ENCODE measurements around the gene FGFRL1. TPM values are rescaled to one million over a fixed set of nuclear protein-coding genes. Genes with fewer than 3 reads are reported as not detected.

FGFRL1 gene
- total RNA-seq, 4 donors from 2014 or later = 11.7 to 15.9 (median 14.2) TPM

DNA sequence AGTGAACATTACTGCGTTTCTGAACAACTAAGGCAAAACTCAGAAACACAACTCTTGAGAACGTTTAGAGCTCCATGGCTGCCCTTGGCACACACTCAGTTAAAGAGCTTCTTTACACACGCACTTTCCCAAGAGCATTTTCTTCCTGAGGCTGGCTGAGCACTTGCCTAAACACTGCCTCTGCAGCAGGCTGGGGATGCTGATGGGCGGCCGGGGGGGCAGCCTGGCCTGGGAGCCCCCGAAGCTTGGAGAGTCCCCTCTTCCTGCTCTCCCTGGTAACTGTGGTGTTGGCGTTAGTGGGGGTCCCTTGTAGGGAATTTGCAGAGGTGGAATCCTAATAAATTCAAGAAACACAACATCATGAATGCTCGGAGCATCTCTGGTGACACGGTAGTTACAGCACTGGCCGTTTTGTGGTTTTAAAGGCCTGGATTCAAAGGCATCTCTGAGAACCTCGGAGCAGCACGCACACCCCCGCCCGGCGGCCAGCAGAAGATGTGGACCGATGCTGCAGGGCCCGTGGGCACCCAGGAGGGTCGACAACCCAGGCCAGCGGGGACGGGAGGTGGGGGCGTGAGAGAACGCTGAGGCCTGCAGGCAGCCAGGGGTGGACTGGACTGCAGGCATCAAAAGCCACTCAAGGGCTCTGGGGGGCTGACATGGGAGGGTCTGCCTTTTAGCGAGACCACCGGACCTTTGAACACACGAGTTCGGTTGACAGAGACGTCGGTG lies 45.4 kb downstream of the FGFRL1 start:
- DNase-seq = no peak
- no peak for TF ChIP-seq EP300 (IDR thresholded peaks at IDR 0.05; ENCODE audit: low read depth)
- TF ChIP-seq POLR2A (IDR thresholded peaks at IDR 0.05) = no peak
- TF ChIP-seq, protein P1, sequence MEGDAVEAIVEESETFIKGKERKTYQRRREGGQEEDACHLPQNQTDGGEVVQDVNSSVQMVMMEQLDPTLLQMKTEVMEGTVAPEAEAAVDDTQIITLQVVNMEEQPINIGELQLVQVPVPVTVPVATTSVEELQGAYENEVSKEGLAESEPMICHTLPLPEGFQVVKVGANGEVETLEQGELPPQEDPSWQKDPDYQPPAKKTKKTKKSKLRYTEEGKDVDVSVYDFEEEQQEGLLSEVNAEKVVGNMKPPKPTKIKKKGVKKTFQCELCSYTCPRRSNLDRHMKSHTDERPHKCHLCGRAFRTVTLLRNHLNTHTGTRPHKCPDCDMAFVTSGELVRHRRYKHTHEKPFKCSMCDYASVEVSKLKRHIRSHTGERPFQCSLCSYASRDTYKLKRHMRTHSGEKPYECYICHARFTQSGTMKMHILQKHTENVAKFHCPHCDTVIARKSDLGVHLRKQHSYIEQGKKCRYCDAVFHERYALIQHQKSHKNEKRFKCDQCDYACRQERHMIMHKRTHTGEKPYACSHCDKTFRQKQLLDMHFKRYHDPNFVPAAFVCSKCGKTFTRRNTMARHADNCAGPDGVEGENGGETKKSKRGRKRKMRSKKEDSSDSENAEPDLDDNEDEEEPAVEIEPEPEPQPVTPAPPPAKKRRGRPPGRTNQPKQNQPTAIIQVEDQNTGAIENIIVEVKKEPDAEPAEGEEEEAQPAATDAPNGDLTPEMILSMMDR (IDR thresholded peaks at IDR 0.05) = no peak
- no peak for TF ChIP-seq POLR2AphosphoS5 (IDR thresholded peaks at IDR 0.05)
- peak overlapping the region in 1 of 4 donors; percentile 38 for H3K27ac ChIP-seq
- in situ Hi-C loops (cut with MboI; ENCODE audit: low pct_ligation_motif_present in 1 of 4, low pct_unique_long_range_greater_than_20kb in 1 of 4, low sequenced_read_pairs in 3 of 4) (no loop called here), intact Hi-C loops (cut with DNase I; ENCODE audit: low total_unique reads) (no loop called here)
- peaks cover 0 to 17% (median 5%) of the 10 kb centered on the region in 4 donors for H3K4me1 ChIP-seq
- H3K9me3 ChIP-seq = no peaks in the 10 kb centered on the region
- peaks cover 59% of the 10 kb centered on the region for H3K27me3 ChIP-seq
- 56 to 72% methylated on average over 3 to 28 of the region's 28 CpGs for WGBS, 2 donors (ENCODE audit: low coverage in 1 of 2)
- no peaks in the 10 kb centered on the region for H3K36me3 ChIP-seq
- H3K4me3 ChIP-seq = no peak overlapping the region

DNA sequence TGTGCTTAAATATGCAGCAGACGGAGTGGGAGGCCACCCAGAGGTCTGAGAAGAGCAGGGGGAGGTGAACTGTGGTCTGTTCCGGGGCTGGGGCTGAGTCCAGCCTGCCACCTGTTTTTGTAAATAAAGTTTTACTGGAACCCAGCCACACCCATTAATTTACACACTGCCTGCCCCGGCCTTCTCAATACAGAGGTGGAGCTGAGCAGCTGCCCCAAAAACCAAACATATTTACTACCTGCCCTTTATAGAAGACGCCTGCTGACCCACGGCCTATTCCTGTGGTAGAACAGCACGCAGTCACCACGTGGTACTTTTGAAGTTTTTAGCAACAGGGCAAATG lies 45.9 kb downstream of the FGFRL1 start:
- TF ChIP-seq POLR2A (IDR thresholded peaks at IDR 0.05) = no peak
- TF ChIP-seq, protein P1 (IDR thresholded peaks at IDR 0.05) = no peak
- no peak for TF ChIP-seq EP300 (IDR thresholded peaks at IDR 0.05; ENCODE audit: low read depth)
- TF ChIP-seq POLR2AphosphoS5 (IDR thresholded peaks at IDR 0.05) = no peak
- Histone ChIP-seq H3K4me3 (no peak overlapping the region), H3K27ac (peak overlapping the region in 1 of 4 donors; percentile 56), H3K9me3 (no peaks in the 10 kb centered on the region), H3K27me3 (peaks cover 59% of the 10 kb centered on the region), H3K4me1 (peaks cover 0 to 17% (median 5%) of the 10 kb centered on the region in 4 donors), H3K36me3 (no peaks in the 10 kb centered on the region)
- intact Hi-C loops (cut with DNase I; ENCODE audit: low total_unique reads) (no loop called here), in situ Hi-C loops (cut with MboI; ENCODE audit: low pct_ligation_motif_present in 1 of 4, low pct_unique_long_range_greater_than_20kb in 1 of 4, low sequenced_read_pairs in 3 of 4) (no loop called here)
- DNase-seq = no peak
- WGBS, 2 donors (ENCODE audit: low coverage in 1 of 2) = 55 to 58% methylated on average over 4 to 7 of the region's 7 CpGs

DNA sequence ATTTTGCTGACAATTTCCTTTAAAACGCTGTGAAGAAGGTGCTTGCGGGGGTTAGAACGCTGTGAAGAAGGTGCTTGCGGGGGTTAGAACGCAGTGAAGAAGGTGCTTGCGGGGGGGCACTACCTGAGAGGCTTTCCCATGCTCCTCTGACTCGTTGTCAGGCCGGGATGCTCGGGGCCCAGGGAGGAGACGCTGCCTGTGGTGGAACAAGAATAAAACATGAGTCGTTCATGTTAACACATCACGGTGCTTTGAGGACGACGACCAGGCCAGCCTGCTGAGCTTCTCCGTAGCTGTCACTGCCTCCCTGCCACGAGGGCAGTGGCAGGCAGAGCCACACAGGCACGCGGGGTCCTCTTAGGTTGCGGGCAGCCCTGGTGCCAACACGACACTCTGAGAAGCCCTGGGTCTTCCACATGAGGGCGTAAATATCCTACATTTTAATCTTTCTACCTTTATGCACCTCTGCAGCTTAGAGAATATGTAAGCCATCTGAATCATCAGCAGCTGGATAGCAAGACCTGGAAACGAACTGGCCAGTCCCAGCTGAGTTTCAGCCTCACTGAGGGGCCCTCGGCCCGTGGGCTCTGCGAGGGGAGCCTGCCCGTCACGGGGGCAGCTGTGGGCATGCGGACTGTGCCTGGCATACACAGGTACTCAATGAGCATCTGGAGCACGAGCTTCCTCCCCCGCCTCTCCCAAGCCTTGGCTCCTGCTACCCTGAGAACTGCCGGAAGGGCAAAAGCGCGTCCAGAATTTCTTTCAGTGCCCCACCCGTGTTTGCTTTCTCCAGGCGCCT lies 47.0 kb downstream of the FGFRL1 start:
- WGBS, 2 donors (ENCODE audit: low coverage in 1 of 2) = 55 to 77% methylated on average over 6 to 35 of the region's 35 CpGs

DNA sequence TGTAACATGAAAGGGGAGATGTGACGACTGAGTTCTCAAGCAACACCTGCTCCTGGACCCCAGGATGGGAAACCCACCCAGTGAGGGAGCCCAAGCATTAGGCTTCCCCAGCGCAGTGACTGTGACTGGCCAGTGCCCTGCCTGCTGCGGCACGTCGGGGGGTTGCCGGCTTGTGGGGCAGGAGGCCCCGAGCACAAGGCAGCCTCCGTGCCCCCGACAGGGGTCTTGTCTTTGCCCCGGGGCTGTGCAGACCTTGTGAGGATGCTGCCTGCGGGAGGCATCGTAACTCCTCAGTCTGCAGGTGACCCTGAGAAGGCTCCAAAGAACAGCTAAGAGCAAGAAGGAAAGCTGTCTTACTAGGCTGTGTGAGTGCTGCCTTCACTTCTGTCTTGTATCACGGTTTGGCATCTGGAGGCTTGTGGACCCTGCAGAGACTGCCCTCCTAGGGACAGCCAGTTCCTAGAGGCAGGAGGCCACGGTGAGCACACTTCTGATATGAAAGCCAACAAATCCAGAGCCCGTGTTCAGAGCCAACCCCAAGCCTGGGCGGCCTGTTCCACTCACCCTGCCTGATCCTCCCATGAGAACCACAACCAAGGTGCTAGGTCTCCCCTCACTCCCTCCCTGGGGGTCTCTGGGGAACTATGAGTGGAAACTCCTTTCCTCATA lies 47.7 kb downstream of the FGFRL1 start:
- in situ Hi-C loops (cut with MboI; ENCODE audit: low pct_ligation_motif_present in 1 of 4, low pct_unique_long_range_greater_than_20kb in 1 of 4, low sequenced_read_pairs in 3 of 4) (no loop called here), intact Hi-C loops (cut with DNase I; ENCODE audit: low total_unique reads) (no loop called here)
- WGBS, 2 donors (ENCODE audit: low coverage in 1 of 2) = 66 to 79% methylated on average over 2 to 14 of the region's 16 CpGs
- H3K27ac ChIP-seq = peak overlapping the region in 2 of 4 donors; percentile 8 to 56
- no peaks in the 10 kb centered on the region for H3K9me3 ChIP-seq
- DNase-seq = no peak
- H3K4me3 ChIP-seq = no peak overlapping the region
- peaks cover 56% of the 10 kb centered on the region for H3K27me3 ChIP-seq
- H3K4me1 ChIP-seq = peaks cover 0 to 9% (median 2%) of the 10 kb centered on the region in 4 donors
- no peaks in the 10 kb centered on the region for H3K36me3 ChIP-seq
- TF ChIP-seq EP300 (IDR thresholded peaks at IDR 0.05; ENCODE audit: low read depth) (no peak), POLR2A (IDR thresholded peaks at IDR 0.05) (no peak), POLR2AphosphoS5 (IDR thresholded peaks at IDR 0.05) (no peak)
- TF ChIP-seq, protein P1 (IDR thresholded peaks at IDR 0.05) = no peak

More for the DNA sequence above, 47.0 kb downstream of the FGFRL1 start:
- in situ Hi-C loops (cut with MboI; ENCODE audit: low pct_ligation_motif_present in 1 of 4, low pct_unique_long_range_greater_than_20kb in 1 of 4, low sequenced_read_pairs in 3 of 4) = no loop called here
- H3K9me3 ChIP-seq = no peaks in the 10 kb centered on the region
- H3K27ac ChIP-seq = peak overlapping the region in 2 of 4 donors; percentile 0 to 56
- peaks cover 0 to 10% (median 2%) of the 10 kb centered on the region in 4 donors for H3K4me1 ChIP-seq
- peak; percentile 49 for DNase-seq
- H3K4me3 ChIP-seq = no peak overlapping the region
- H3K27me3 ChIP-seq = peaks cover 58% of the 10 kb centered on the region
- no peak for TF ChIP-seq POLR2A (IDR thresholded peaks at IDR 0.05)
- no peaks in the 10 kb centered on the region for H3K36me3 ChIP-seq
- intact Hi-C loops (cut with DNase I; ENCODE audit: low total_unique reads) = no loop called here
